Measurements from ENCODE around the gene C3orf18.

C3orf18 gene

DNA sequence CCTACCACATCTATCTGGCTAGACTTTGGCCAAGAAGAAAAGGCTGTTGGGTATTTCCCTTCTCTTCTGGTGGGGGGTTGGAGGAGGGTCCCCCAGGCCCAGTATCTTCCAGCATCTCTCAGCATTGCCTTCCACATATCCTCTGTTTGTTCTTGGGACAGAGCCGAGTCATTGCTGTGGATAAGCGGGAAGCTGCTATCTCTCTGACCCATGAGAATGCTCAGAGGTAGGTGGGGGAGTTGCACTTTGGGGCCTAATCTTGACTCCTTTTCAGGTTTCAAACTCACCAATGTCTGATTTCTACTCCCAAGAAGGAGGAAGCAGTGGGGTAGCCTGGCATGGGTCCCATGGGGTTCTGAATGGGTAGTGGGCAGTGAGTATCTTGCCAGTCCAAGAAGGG lies 9.8 kb upstream of the C3orf18 start:
- DNase-seq = no peak

DNA sequence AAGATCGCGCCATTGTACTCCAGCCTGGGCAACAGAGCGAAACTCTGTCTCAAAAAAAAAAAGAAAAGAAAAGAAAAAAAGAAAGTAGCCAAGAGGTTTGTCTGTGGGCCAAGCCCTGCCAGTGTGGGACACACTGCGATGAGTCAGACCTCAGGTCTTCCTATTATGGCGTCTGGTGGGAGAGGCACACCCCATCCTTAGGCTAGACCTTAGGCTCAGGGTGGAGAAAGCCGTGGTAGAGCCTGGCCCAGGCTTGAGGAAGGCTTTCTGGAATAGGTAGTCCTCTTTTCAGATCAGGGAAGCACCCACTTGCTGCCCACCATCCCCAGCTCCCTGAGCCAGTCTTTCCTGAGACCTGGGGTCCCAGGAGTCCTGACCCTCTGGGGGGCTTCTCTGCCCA lies 7.8 kb upstream of the C3orf18 start:
- DNase-seq = no peak

DNA sequence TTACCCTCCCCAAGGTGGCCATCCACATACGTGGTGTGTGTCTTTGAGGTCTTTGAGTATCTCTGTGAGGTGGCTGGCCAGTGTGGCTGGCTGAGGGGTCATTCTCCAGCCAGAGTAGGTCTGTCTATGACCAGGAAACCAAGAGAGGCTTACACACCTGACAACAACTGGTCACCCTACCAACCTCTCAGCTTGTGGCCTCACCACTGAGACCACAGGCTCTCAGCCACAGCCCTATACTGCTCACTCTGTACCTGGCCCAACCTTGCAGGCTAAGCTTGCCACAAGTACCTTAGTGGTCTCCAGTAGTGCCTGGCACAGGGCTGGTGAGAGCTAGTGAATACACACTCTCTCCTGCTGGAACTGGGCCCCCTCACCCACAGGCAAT lies 6.9 kb upstream of the C3orf18 start:
- no peak for DNase-seq

DNA sequence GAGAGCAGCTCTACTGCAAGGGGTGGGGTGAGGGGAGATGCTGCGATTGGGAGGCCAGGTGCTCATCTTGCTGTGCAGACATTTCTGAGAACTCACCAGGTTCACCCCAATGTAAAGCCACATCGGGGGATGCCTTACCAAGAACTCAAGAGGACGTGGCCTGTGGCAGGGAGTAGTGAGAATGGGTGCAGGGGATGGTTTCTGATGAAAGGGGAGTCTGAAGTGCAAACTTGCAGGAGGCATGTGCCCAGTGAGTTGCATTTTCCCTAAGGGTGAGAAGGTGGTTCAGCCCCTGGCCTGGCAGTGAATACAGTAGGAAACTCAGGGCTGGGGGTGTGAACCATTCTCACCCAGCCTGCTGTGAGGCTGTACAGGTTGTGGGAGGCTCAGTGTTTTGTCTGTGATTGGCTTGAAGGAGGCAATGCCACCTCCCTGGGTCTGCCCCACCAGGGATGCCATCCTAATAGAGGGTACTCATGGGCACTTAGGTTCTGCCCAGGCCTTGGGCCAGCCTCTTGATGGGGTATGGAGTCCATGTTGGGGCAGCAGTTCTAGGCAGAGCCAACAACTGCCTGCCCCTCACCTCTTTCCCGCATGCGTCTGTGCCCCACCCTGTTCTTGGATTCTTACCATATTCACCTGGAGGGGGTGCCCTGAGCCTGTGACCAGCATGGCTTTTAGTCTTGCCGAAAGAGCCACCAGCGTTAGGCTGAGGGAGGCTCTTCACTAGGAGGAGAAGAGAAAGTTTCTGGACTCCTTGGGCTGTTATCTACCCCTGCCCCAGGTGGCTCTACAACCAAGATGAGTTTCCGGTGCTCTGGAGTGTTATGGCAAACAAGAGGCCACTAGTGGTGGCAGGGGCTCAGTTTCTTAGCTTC lies 6.3 kb upstream of the C3orf18 start:
- DNase-seq = no peak

DNA sequence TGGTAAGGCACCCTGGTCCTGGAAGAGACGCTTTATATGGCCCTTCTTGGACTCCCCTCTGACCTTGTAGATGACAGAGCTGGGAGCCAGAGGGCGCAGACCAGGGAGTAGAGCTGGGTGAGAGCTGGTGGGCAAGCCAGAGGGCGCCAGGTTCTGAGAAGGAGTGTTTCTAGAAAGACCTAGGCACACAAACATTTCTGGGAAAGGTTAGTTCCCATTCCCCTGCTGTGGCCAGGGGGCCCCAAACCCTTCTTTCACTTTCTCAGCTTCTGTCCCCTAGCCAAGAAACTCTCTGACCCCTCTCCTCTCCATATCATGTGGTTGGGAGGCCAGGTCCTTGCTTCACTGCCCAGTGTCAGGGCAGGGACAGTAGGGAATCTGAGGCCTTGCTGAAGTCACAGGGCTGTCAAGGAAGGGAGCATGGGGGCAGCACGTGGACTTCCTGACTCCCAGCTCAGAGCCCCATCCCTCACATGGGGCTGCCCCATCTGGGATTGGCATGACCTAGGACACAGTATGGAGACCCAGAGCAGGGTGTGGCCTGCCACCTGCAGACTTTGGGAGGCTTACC lies 5.3 kb upstream of the C3orf18 start:
- no peak for DNase-seq

DNA sequence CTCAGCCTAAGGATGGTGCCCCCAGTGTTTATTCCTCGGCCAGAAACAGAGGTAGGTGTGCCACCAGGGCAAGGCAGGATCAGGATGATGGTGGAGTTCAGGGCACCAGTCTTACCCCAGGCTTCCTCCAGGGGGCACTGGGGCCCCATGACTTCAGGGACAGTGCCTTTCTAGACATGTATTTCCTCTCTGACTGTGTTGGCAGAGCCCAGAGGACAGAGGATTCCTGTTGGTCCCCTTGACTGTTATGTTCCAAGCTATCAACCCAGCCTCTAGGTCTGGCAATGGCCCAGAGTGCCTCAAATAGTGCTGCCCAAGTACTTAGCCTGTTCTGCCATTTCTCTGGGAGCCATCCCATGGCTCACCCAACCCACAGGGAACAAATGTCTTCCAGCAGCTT lies 4.6 kb upstream of the C3orf18 start:
- DNase-seq = peak; percentile 16

DNA sequence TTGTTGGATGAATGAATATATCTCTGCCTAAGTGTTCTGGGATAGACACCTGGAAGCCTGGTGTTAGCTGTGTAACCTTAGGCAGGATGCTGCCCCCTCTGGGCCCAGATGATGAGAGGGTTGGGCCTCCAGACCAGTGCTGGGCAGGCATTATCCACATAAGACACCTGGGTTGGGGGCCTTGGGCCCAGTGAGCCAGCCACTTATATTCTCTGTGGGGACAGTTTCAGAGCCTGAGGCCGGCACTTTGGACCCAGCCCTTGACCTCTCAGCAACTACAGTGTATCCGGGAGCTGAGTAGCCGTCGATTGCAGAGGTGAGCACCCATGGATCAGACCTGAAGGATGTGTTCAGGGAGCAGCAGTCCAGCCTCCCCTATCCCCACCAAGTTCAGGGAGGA lies 3.9 kb upstream of the C3orf18 start:
- DNase-seq = no peak

DNA sequence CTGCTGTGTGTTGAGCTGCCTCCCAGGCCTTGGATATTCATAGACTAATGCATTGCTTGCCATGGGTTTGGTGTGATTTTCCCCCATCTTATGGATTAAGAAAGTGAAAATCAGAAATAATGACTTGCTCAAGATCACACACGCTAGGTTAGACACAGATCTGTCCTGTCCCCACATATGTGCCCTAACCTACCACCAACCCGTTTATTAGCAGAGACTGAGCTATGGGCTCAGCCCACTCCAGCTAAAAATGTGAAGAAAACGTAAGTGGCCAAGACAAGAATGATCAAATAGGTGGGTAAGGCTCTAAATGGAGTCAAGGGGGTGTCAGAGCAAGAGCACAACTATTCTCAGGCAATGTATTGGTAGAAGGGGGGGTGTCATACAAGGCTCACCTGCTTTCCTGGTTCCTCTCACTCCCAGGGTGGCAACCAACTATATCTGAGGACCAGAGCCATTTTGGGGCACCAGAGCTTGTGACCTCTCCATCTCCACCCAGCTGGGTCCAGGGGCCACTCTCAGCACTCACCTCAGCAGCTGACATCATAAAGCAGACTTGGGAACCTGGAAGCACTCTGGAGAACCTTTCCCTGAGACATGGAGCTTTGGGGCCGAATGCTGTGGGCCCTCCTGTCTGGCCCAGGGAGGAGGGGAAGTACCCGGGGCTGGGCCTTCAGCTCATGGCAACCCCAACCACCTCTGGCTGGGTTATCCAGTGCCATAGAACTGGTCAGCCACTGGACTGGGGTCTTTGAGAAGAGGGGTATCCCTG lies 3.1 kb upstream of the C3orf18 start:
- no peak for DNase-seq

DNA sequence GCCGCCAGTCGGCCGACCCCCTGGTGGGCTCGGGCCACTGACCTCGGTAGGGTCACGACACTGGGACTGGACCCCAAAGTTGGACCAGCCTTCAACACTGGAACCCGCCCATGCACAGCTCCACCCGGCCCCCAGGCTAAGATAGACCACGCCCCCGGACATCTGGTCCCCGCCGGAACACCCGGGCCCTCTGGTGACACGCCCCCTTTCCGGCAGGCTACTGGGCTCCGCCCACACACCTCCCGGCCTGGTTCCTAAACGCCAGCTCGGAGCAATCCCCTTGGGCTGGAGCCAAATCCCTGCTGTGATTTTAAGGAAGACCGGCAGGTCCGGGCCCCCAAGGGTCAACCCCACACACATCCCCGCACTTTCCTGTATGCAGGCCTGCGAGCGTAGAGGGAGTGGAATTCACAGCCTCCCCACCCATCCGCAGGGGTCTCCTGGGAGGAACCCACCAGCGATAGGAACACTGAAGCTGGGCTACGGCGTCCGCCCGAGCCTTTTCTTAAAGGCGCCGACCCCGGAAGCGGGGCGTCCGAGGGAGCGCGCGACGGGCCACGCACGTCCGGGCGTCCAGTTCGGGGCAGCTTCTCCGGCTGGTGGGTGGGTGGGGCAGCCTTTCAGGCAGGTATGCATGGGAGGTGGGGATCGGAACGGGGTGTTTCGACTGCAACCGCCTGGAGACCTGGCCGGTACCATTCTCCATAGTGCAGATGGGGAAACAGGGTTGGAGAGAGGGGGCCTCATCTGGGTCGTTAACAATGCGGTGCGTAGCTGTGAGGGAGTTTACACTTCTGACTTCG lies 1.6 kb upstream of the C3orf18 start, which contains the start of gene HEMK1:
Gene HEMK1 (plus strand): TSS at position 576 of the 803 bp plus-strand sequence. CDS start 1,583 bp downstream, outside the sequence.
- DNase-seq = peak; percentile 88

DNA sequence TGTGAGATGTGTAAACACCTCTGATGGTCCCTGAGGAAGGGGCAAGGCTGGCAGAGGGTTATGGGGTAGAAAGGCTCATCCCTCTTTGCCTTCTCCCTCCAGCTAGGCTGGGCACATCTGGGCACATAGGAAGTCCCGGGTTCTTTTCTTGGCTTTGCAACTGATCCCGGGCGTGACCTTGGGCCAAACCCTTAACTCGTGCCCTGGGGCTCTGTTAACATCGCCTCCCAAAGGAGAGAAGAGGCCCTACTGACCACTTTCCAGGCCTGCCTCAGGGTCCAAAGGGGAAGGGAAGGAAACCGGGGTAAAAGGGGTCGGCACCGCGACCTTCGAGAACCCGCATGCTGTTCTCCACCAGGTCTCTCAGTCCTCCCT lies 549 bp downstream of the C3orf18 start:
- DNase-seq = no peak

DNA sequence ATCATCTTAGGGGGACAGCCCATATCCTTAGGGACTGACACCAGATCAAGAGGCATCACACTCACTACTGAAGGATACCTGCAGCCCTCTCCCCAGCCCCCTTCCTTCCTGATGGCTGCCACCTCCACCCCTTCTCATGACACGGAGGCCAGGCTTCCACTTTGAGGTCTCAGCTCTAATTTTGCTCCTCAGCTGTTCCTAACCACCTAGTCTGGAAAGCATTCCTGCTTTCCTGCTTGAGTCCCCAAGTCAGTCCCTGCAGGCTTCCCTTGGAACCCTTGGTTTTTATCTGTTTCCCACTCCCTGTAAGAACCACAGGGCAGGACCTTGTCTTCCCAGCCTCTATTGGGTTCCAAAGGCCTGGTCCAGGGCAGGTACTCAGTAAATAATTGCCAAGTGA lies 3.2 kb downstream of the C3orf18 start:
- DNase-seq = no peak

DNA sequence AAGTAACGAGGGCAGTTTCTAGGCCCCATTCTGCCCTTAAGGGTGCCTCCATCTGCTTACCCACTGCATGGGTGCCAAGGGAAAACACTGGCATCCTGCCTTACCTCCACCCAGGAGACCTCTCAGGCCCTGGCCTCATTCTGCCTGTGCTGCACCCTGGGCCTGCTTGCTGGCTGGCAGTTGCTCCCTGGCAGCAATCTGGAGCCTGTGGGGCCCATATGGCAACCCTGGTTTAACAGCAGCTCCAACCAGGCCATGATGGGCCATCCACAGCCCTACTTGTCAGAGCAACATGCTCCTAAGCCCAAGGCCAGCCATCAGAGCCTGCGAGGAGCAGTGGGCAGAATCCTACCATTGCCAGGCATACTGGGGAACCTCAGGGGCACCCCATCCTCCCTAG lies 3.7 kb downstream of the C3orf18 start:
- DNase-seq = peak; percentile 18

DNA sequence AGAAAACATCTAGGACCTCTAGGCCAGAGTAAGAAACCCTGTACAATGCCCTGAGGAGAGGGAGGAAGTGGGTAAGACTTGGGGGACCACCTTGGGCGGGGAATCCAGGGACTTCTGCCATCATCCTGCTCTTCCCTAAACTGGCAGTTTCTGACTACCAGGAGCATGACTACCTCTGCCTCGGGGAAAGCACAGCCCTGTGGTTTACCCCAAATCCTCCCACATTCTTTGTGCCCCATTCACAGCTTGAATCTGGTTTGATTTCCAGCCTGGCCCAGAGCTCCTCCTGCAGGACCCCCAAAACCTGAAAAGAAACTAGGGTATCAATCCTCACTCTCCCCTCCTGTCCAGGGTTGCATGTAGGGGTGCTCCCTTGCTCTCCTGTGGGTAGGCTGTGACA lies 4.7 kb downstream of the C3orf18 start:
- no peak for DNase-seq

DNA sequence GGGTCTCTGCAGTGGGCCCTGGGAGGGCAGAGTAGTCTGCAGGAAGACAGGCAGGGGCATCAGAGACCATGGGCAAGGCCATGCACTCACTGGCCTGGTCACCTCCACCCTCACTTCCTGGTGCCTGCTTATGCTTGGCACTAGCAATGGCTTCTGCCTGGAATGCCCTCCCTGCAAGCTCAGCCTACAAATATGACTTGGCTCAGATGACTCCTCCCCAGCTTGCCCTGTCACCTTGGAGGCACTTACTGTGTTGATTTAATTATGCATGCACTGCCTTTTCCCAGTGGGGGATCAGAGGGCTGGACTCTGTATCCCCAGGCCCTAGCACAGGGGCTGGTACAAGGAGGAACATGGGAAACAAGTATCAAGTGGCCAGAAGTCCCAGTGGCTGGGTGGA lies 7.8 kb downstream of the C3orf18 start:
- no peak for DNase-seq

DNA sequence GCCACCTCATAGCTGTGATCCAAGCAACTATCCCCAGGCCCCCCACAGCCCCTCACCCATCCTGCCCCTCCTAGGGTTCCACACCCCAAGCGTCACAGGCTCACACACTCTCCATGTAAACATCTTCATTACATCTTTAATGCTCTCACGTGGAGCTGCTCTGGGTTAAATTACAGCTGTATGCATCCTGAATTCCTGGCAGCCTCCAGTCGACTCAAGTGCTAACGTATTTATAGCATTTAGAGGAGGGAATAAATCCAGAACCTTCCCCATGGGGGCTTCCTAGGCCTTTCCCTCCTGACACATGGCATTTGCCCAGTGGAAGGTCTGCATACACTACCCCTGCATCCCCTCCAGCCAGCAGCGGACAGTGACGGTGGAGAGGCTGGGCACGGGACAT lies 9.6 kb downstream of the C3orf18 start:
- no peak for DNase-seq

DNA sequence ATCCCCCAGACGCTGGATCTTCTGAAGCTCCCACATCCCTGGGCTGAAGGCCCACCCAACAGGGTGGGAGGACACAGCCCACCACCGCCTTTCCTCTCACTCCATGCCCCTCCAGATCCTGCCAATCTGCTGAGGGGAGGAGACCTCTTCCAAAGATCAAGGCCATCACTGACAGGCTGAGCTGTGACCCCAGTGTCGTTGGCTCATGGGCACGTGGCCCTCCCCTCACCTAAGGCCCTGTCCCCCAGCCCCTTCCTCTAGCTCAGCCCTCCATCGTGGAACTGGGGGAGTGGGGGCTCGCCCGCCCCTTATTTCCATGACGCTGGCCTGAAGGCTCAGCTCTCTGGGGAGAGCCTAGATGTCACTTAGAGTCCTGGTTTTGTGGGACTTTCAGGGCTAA lies 10.4 kb downstream of the C3orf18 start:
- DNase-seq = no peak

DNA sequence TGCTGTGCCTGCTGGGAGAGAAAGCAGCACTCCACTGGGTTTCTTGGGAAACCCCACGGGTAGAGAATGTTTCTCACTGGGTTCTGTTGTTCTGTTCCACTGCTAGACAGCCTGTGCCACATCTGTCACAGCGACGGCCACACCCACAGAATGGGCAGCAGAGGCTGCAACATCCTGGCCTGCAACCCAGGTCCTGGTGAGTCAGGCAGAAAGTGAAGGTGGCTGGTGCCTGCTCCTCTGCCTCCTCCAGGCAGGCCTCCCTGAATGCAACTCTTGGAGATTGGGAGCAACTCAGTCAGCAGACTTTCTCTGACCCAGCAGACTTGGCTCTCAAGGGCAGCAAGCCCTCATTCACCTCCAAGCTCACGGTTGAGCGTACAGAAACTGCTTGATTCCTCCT lies 13.0 kb downstream of the C3orf18 start:
- DNase-seq = no peak

DNA sequence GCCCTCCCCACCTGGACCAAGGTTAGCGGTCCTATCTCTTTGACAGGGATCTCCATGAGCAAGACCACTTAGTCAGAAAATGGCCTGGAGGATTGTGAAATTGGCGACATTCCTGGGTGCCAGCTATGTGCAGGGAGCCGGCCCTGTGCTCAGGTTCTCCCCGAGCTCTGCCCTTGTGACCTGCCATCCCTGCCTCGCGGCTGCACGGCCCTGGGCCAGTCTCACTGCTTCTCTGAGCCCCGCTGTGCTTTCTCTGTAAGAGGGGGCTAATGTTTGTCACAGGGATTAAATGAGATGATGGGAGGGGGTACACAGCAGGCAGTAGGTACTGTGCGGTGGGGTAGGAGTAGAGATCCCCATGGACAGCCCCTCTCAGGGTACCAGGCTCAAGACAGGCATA lies 14.9 kb downstream of the C3orf18 start:
- no peak for DNase-seq

DNA sequence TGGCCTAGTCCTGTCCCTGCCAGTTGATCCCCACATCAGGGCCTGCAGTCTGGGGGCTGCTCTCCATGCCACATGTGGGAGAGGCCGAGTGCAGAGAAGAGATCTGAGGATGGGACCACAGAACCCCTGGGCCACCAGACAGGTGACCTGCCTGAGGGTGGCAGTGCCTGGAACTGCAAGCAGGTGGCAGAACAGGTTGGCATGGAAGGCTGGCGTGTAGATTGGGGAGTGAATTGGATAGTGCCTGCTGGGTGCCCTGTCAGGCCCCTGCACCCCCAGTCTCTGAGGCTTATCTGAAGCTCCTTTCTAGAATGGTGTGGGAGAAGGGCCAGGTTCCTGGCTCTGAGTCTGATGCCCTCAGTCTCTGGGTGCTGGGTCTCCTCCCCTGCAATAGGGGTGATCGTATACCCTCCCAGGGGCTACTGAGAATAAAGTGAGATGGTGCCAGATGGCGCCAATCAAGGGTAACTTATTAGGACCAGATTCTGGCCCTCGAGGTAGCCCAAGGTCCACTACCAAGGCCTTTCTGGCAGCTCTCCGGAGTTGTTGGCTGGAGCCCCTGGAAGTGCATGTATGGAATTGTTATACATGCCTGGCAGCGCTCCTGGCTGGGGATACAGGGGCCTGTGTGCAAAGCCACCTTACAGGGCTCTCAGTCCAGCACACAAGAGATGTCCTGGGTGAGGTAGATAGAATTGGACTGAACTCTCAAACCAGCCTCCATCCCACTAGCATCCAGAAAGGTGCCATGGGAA lies 15.7 kb downstream of the C3orf18 start:
- no peak for DNase-seq

DNA sequence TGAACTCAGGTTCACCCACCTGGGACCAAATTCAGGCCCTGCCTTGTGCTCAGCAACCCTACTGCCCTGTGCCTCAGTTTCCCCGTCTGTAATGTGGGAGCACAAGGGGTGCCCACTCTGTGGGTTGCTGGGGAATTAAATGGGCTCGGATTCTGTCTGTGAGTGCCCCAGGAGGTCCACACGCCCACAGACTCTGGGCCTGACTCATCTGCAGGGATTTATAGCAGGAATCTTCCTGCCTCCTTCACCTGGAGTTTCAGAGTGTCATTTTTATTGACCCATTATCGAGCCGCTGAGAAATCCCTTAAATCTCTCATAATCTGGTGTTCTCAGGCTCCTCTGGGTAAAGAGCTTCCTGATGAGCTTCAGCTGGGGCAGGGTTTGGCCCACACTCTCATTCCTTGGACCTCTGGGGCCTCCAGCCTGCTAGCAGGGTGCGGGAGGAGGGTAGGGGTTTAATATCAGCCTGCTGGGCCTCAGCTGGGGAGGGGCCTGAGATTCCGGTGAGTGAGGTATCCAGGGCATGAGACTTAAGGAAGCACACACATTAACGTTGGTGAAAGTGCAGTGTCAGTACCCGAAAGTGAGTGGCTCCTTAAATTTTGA lies 16.4 kb downstream of the C3orf18 start:
- no peak for DNase-seq

DNA sequence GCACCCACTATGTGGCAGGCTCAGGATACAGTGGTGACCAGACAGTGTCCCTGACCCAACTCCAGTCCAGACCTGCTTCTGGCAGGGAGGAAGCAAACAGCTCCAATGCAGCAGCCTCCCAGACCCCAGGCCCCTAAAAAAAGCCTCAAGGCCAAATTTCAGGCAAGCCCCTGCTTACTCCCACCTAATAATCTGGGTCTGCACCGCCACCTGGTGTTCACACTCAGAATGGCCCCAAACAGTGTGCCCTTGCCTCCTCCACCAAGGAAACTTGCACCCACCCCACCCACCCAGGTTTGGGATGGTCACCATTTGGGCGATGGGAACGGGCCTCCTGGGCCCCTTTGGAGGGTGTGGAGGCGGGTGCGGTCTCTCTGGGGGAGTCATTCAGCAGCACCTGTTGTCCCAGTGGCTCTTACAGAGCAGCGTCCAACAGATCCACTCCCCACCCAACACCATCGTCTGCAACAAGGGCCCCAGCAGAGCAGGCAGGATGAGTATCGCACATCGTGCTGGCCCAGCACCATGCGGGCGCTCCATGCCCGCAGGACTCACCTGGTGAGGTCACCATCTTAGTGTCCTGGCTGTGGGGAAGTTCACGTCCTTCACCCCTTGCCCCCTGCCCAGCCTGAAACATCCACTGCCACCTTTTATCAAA lies 17.3 kb downstream of the C3orf18 start:
- DNase-seq = peak; percentile 25

All from NCI-H1092 (cell line).